ENCODE results near the gene VDR.

GRCh38 chr12:47797441-47797840 lies 107.4 kb downstream of the VDR start:
- TF ChIP-seq CTCF (IDR thresholded peaks at IDR 0.05): peak in 3 of 6 experiments; percentile 25 to 28 (median 26)
- no peak for TF ChIP-seq POLR2A (IDR thresholded peaks at IDR 0.05)
